Endothelial cell of umbilical vein (primary cell): Measurements from ENCODE around the gene SPTBN5. TPM values are rescaled to one million over a fixed set of nuclear protein-coding genes. Genes with fewer than 3 reads are reported as not detected.

Experiments
- BruUV-seq: library from RNA; stranded (reverse); fragments of 400-500 nt; replicated peaks from 2 replicates; lab custom pipeline; 2021; lab: Mats Ljungman, UMichigan
- CTCF ChIA-PET: fragments of 300-600, 350-600 bp; sonication (Branson Sonifier 250); formaldehyde crosslinking; loops from one replicate; lab custom pipeline; 2021; ENCODE audit warnings: antibody characterized with exemption, inconsistent platforms; lab: Charles Lee
- POLR2A ChIA-PET: fragments of 300-600, 350-600 bp; sonication (Branson Sonifier 250); formaldehyde crosslinking; loops from one replicate; lab custom pipeline; 2021; ENCODE audit warnings: antibody characterized with exemption, inconsistent platforms; lab: Charles Lee
- DNase-seq: peaks from one replicate; pipeline ENCODE4 v3.0.0-alpha.2; 2011; ENCODE audit warnings: low read depth, low spot score
- FAIRE-seq: peaks from 2 replicates; lab custom pipeline; 2011; peaks lifted over from hg19 to GRCh38; lab: Jason Lieb, UNC
- H2AFZ ChIP-seq: 2 replicates; pipeline ENCODE4 v1.6.0; 2012; ENCODE audit warnings: low read depth, low read length, control low read depth, inconsistent platforms
- H3K27ac ChIP-seq: 2 replicates; pipeline ENCODE4 v1.5.1; 2011; ENCODE audit warnings: low read depth, mild to moderate bottlenecking, control low read depth, low read length, moderate library complexity; ENCODE audit not compliant: insufficient read depth
- H3K27me3 ChIP-seq, 2 experiments: 2 replicates each; pipeline versions ENCODE4 v1.6.0 to v1.6.1; 2011; ENCODE audit warnings: low read length in 2 of 2, mixed read lengths in 1 of 2; ENCODE audit not compliant: control insufficient read depth in 2 of 2, insufficient read depth in 2 of 2
- H3K36me3 ChIP-seq, 2 experiments: 2 replicates in 1 of 2; 3 replicates in 1 of 2; pipeline ENCODE4 v1.5.1; 2011; ENCODE audit warnings: low read length in 2 of 2, mild to moderate bottlenecking in 1 of 2, moderate library complexity in 1 of 2; ENCODE audit not compliant: control insufficient read depth in 2 of 2, insufficient read depth in 2 of 2; ENCODE audit errors: extremely low read depth in 1 of 2
- H3K4me1 ChIP-seq: 3 replicates; pipeline ENCODE4 v1.5.1; 2011; ENCODE audit warnings: mild to moderate bottlenecking, low read length; ENCODE audit not compliant: control insufficient read depth, insufficient read depth; ENCODE audit errors: extremely low read depth
- H3K4me2 ChIP-seq: 2 replicates; pipeline ENCODE4 v1.6.1; 2011; ENCODE audit warnings: low read length, control low read depth, mixed read lengths; ENCODE audit not compliant: insufficient read depth
- H3K4me3 ChIP-seq, 3 experiments: fragments of 200-600 bp in 1 of 3; sonication (generic), shearing (Covaris generic) in 1 of 3; replicated peaks in 1 of 3; 2 replicates each; pipeline ENCODE4 v1.5.1; 2011 to 2016; ENCODE audit warnings: control low read depth in 3 of 3, low read length in 3 of 3, mild to moderate bottlenecking in 2 of 3, inconsistent platforms in 1 of 3, low read depth in 1 of 3, moderate library complexity in 1 of 3; ENCODE audit not compliant: insufficient read depth in 1 of 3
- H3K79me2 ChIP-seq: 2 replicates; pipeline ENCODE4 v1.6.0; 2012; ENCODE audit warnings: low read length, inconsistent platforms; ENCODE audit not compliant: control insufficient read depth, insufficient read depth
- H3K9ac ChIP-seq: replicated peaks from 2 replicates; pipeline ENCODE3; 2011; ENCODE audit warnings: low read length, control low read depth; ENCODE audit not compliant: insufficient read depth; ENCODE audit errors: extremely low read depth
- H3K9me1 ChIP-seq: replicated peaks from 3 replicates; pipeline ENCODE4 v1.6.0; 2011; ENCODE audit warnings: mild to moderate bottlenecking, low read length; ENCODE audit not compliant: control insufficient read depth, insufficient read depth; ENCODE audit errors: extremely low read depth
- H3K9me3 ChIP-seq: replicated peaks from 2 replicates; pipeline ENCODE4 v1.5.1; 2012; ENCODE audit warnings: low read length, inconsistent platforms; ENCODE audit not compliant: control insufficient read depth, insufficient read depth
- H4K20me1 ChIP-seq: replicated peaks from 2 replicates; pipeline ENCODE3; 2011; ENCODE audit warnings: mild to moderate bottlenecking, low read length; ENCODE audit not compliant: control insufficient read depth, insufficient read depth; ENCODE audit errors: extremely low read depth
- EZH2 ChIP-seq: IDR thresholded peaks from 2 replicates; pipeline ENCODE4 v1.6.1; 2012; ENCODE audit warnings: borderline replicate concordance, low read depth, mild to moderate bottlenecking, moderate library complexity, low read length, inconsistent platforms; ENCODE audit not compliant: severe bottlenecking
- FOS ChIP-seq: IDR thresholded peaks from 2 replicates; pipeline ENCODE4 v1.6.1; 2011; ENCODE audit warnings: mild to moderate bottlenecking, low read length, moderate library complexity, borderline replicate concordance; ENCODE audit not compliant: insufficient read depth
- GATA2 ChIP-seq: IDR thresholded peaks from 2 replicates; pipeline ENCODE4 v1.7.0; 2011; ENCODE audit warnings: low read depth, mild to moderate bottlenecking, moderate library complexity, mixed read lengths, low read length; ENCODE audit not compliant: insufficient read length, insufficient read depth
- JUN ChIP-seq: IDR thresholded peaks from 2 replicates; pipeline ENCODE4 v1.6.1; 2011; ENCODE audit warnings: borderline replicate concordance, low read depth; ENCODE audit not compliant: insufficient read length, insufficient read depth
- MYC ChIP-seq: IDR thresholded peaks from one replicate; pipeline ENCODE4 v1.6.1; 2011; ENCODE audit warnings: mild to moderate bottlenecking, low read depth, low read length
- POLR2A ChIP-seq: IDR thresholded peaks from 2 replicates; pipeline ENCODE4 v1.6.1; 2012; ENCODE audit warnings: low read depth, mild to moderate bottlenecking, control low read depth, low read length
- POLR2AphosphoS5 ChIP-seq: IDR thresholded peaks from 2 replicates; pipeline ENCODE4 v1.6.1; 2012; ENCODE audit warnings: low read depth, mild to moderate bottlenecking, control low read depth, low read length, moderate library complexity; ENCODE audit not compliant: insufficient read depth
- dilution Hi-C: fragments of 300-500 bp; cut with MboI; formaldehyde crosslinking; loops from one replicate; pipeline ENCODE4 v1.15.0; 2019; ENCODE audit warnings: low sequenced_read_pairs; ENCODE audit not compliant: extremely low pct_ligation_motif_present
- intact Hi-C: fragments of 100-400 bp; cut with micrococcal nuclease; formaldehyde crosslinking; loops from one replicate; pipeline ENCODE4 v1.10.0; 2022
- polyA plus RNA-seq, 4 experiments: library from polyadenylated mRNA; depleted of rRNA in 3 of 4; stranded (reverse) in 3 of 4; unstranded in 1 of 4; fragments of >200 nt; gene quantifications; 2 replicates each; pipeline versions ENCODE4 v1.2.1 to v1.2.3, GENCODE V29; 2011 to 2012; ENCODE audit warnings: missing spikeins in 1 of 4
- total RNA-seq: library from RNA; stranded (reverse); gene quantifications from 2 replicates; pipeline ENCODE4 v1.2.3, GENCODE V29; 2021
- TF ChIP-seq, protein P1 (sequence below), 2 donors: IDR thresholded peaks; 1 replicate in 1 of 2; 2 replicates in 1 of 2; pipeline ENCODE4 v1.5.1; 2011; ENCODE audit warnings: low read length in 2 of 2, mild to moderate bottlenecking in 2 of 2, moderate library complexity in 2 of 2, control low read depth in 1 of 2, inconsistent platforms in 1 of 2, low read depth in 1 of 2; ENCODE audit not compliant: insufficient read depth in 1 of 2; ENCODE audit errors: extremely low read depth in 1 of 2
- TF ChIP-seq, protein P2 (sequence below): IDR thresholded peaks from 2 replicates; pipeline ENCODE4 v1.6.1; 2011; ENCODE audit not compliant: insufficient read depth, insufficient read length

Gene SPTBN5
- total and polyA plus RNA-seq, 2 donors (not counting 3 experiments of a cell fraction or from before 2014, with no cell fraction given), result 12.0 to 19.0 TPM

DNA sequence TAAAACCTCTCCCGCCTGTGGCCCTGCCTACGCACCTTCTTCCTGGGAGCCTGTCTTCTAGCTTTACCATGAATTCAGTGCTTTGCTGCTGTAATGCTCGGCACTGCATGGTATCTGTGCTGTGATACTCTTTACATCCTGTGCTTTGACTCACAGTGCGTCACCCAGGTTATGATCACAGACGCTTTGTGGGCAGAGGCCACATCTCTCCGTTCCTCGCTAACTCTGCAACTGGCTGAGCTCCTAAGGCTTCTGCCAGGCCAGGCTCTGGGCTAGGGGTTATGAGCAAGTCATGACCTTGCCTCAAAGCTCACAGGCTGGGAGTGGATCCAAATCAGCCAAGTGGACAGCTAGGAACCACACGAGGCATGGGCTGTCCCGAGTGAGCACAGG, 23.2 kb downstream of the SPTBN5 start:
- no peak for FAIRE-seq
- Histone ChIP-seq H3K36me3 (peaks cover 2 to 38% of the 10 kb centered on the region in 2 experiments), H3K27ac (no peak overlapping the region), H3K9me3 (no peaks in the 10 kb centered on the region), H3K9me1 (no peaks in the 10 kb centered on the region), H3K4me2 (no peak overlapping the region), H3K4me1 (no peaks in the 10 kb centered on the region), H4K20me1 (no peaks in the 10 kb centered on the region), H3K9ac (no peak overlapping the region), H2AFZ (no peak overlapping the region), H3K79me2 (no peaks in the 10 kb centered on the region), H3K4me3 (no peak overlapping the region), H3K27me3 (no peaks in the 10 kb centered on the region)
- no TSS peak for BruUV-seq
- intact Hi-C loops (no loop called here), dilution Hi-C loops (no loop called here)
- TF ChIP-seq MYC (no peak), JUN (no peak), POLR2AphosphoS5 (no peak), EZH2 (no peak), POLR2A (no peak), FOS (no peak), GATA2 (no peak)
- TF ChIP-seq, protein P1, sequence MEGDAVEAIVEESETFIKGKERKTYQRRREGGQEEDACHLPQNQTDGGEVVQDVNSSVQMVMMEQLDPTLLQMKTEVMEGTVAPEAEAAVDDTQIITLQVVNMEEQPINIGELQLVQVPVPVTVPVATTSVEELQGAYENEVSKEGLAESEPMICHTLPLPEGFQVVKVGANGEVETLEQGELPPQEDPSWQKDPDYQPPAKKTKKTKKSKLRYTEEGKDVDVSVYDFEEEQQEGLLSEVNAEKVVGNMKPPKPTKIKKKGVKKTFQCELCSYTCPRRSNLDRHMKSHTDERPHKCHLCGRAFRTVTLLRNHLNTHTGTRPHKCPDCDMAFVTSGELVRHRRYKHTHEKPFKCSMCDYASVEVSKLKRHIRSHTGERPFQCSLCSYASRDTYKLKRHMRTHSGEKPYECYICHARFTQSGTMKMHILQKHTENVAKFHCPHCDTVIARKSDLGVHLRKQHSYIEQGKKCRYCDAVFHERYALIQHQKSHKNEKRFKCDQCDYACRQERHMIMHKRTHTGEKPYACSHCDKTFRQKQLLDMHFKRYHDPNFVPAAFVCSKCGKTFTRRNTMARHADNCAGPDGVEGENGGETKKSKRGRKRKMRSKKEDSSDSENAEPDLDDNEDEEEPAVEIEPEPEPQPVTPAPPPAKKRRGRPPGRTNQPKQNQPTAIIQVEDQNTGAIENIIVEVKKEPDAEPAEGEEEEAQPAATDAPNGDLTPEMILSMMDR (IDR thresholded peaks at IDR 0.05; ENCODE audit: extremely low read depth in 1 of 2, insufficient read depth in 1 of 2, low read depth in 1 of 2, low read length in 2 of 2), result no peak
- TF ChIP-seq, protein P2, sequence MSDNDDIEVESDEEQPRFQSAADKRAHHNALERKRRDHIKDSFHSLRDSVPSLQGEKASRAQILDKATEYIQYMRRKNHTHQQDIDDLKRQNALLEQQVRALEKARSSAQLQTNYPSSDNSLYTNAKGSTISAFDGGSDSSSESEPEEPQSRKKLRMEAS, result no peak
- DNase-seq, result no peak
- ChIA-PET CTCF (interaction anchor here (0.6 to 1.4 kb wide), 4 partner anchors 24 to 855 kb away, joined by 3 to 5 read pairs (median 4); no protein-coding TSS in a partner anchor), POLR2A (no interaction called here)
